Erythroblast (primary cell): ENCODE measurements around the gene VRK3.
"Not testable (repeated sequence)": the region's sequence is repeated elsewhere in the genome, so short reads cannot be mapped to it uniquely, and the experiment has no call there.

Experiments used
- DNase-seq, 2 experiments: peaks; one replicate each; lab custom pipeline; 2025; lab: John Stamatoyannopoulos, UW
- GATA1 ChIP-seq: IDR thresholded peaks from 2 replicates; pipeline ENCODE4 v1.6.1; 2011; ENCODE audit warnings: low read depth, mild to moderate bottlenecking, control low read depth, low read length, moderate library complexity
- POLR2A ChIP-seq: IDR thresholded peaks from 2 replicates; pipeline ENCODE4 v1.6.1; 2011; ENCODE audit warnings: mild to moderate bottlenecking, low read length

VRK3 gene

GRCh38 chr19:49949742-49950589 is 75.2 kb downstream of the VRK3 start:
- no peak for TF ChIP-seq POLR2A
- no peak for TF ChIP-seq GATA1
- no peak for DNase-seq

GRCh38 chr19:49946415-49946814 is 78.8 kb downstream of the VRK3 start:
- no peak for DNase-seq
- TF ChIP-seq GATA1 (no peak), POLR2A (no peak)

- not testable (repeated sequence) for DNase-seq
Observed at GRCh38 chr19:49944567-49944966, 80.6 kb downstream of the VRK3 start.

GRCh38 chr19:49940482-49940791 is 84.7 kb downstream of the VRK3 start:
- DNase-seq = no peak
- TF ChIP-seq POLR2A = no peak
- TF ChIP-seq GATA1 = no peak

- no peak for DNase-seq
- TF ChIP-seq GATA1 (no peak), POLR2A (no peak)
Observed at GRCh38 chr19:49939721-49940481, 85.3 kb downstream of the VRK3 start.

- DNase-seq = no peak
- TF ChIP-seq GATA1 (no peak), POLR2A (no peak)
Observed at GRCh38 chr19:49938662-49939061, 86.5 kb downstream of the VRK3 start.

- TF ChIP-seq POLR2A (no peak), GATA1 (no peak)
- peak; percentile 74 to 86 for DNase-seq
Observed at GRCh38 chr19:49937750-49938381, 87.3 kb downstream of the VRK3 start.

GRCh38 chr19:49936549-49936948 is 88.6 kb downstream of the VRK3 start:
- no peak for TF ChIP-seq GATA1
- no peak for TF ChIP-seq POLR2A
- no peak for DNase-seq

- TF ChIP-seq POLR2A (no peak), GATA1 (no peak)
- no peak for DNase-seq
Observed at GRCh38 chr19:49933643-49934042, 91.5 kb downstream of the VRK3 start.

GRCh38 chr19:49932731-49933131 is 92.4 kb downstream of the VRK3 start:
- no peak for TF ChIP-seq POLR2A
- no peak for TF ChIP-seq GATA1
- DNase-seq = no peak

GRCh38 chr19:49932041-49932451 is 93.1 kb downstream of the VRK3 start:
- no peak for DNase-seq
- TF ChIP-seq POLR2A = no peak
- no peak for TF ChIP-seq GATA1

- DNase-seq = no peak
- TF ChIP-seq GATA1 (no peak), POLR2A (no peak)
Observed at GRCh38 chr19:49931293-49932040, 93.7 kb downstream of the VRK3 start.

GRCh38 chr19:49930483-49931011 is 94.6 kb downstream of the VRK3 start:
- TF ChIP-seq POLR2A = no peak
- TF ChIP-seq GATA1 = no peak
- DNase-seq = peak; percentile 49 to 59
